G401.6 (cell line): ENCODE data around the gene TPM4.

Experiments used
- FAIRE-seq: peaks from 2 replicates; lab custom pipeline; 2012; peaks lifted over from hg19 to GRCh38; lab: Jason Lieb, UNC

The TPM4 gene

GRCh38 chr19:16041991-16042386 is 34.3 kb upstream of the TPM4 start:
- no peak for FAIRE-seq

- no peak for FAIRE-seq
These were observed 33.7 kb upstream of the TPM4 start for GRCh38 chr19:16042533-16043085.

DNA sequence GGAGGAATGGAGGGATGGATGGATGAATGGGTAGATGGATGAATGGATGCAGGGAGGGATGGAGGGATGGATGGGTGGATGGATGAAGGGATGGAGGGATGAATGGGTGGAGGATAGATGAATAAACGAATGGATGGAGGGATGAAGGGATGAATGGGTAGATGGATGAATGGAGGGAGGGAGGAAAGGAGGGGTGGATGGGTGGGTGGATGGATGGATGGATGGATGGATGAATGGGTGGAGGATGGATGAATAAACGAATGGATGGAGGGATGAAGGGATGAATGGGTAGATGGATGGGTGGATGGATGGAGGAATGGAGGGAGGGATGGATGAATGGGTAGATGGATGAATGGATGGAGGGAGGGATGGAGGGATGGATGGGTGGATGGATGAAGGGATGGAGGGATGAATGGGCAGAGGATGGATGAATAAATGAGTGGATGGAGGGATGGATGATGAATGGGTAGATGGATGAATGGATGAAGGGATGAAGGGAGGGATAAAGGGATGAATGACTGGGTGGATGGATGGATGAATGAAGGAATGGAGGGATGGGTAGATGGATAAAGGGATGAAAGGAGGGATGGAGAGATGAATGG is 33.0 kb upstream of the TPM4 start:
- no peak for FAIRE-seq

- no peak for FAIRE-seq
These were observed 31.5 kb upstream of the TPM4 start for GRCh38 chr19:16044746-16045145.

GRCh38 chr19:16045171-16045570 is 31.1 kb upstream of the TPM4 start:
- no peak for FAIRE-seq

- no peak for FAIRE-seq
These were observed 30.4 kb upstream of the TPM4 start for GRCh38 chr19:16045893-16046292.

- no peak for FAIRE-seq
These were observed 27.7 kb upstream of the TPM4 start for GRCh38 chr19:16048583-16048982.

- no peak for FAIRE-seq
These were observed 24.9 kb upstream of the TPM4 start for GRCh38 chr19:16051254-16052025.

DNA sequence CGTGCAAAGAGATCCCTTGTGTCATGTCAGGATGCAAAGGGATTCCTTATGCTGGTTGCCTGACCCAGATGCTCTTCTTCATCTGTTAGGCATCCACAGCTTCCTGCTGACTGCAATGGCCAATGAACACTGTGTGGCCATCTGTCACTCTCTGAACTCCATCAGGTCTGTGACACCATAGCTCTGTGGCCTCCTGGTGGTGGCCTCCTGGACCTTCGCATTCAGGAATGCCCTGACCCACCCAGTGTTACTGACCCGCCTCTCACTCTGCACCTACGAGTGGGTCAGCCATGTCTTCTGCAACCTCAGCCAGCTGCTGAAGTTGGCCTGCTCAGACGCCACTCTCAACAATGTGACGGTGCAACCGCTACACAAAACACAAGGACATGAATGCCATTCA is 23.9 kb upstream of the TPM4 start:
- FAIRE-seq = no peak

DNA sequence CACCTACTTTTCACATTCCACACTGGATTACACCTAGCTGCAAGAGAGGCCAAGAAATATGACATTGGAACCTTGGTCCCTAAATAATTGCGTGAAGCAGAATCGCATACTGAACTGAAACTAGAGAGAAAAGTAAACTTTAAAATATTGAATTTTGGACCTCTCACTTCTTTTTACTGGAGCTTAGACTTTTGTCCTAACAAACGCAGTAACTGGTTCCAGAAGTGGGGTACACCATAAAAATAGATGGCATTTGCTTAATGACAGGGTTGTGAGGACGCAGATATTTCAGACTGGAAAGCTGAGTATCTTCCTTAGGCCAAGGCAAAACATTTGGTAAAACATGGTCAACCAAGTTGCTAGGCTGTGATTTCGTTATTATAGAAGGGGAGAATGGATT is 19.2 kb upstream of the TPM4 start:
- no peak for FAIRE-seq

- FAIRE-seq = no peak
These were observed 16.0 kb upstream of the TPM4 start for GRCh38 chr19:16060294-16060693.

DNA sequence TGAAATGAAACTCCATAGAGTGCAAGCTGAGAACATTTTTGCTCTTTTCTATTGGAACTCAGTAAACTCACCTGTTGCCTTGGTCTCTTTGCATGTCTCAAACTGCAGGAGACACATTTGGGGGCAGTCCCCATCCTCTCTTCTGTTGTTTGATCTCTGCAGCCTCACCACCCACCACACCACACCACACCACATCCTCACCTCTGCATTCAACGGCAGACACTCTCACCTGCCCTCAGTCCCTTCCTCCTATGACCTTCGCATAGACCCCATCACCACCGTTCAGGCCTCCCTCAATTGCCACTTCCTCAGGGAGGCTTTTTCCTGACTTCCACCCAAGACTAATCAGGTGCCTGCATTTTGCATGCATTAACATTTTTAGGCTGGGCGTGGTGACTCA is 14.4 kb upstream of the TPM4 start:
- no peak for FAIRE-seq

GRCh38 chr19:16062789-16063188 is 13.5 kb upstream of the TPM4 start:
- peak; percentile 31 for FAIRE-seq

- no peak for FAIRE-seq
These were observed 11.9 kb upstream of the TPM4 start for GRCh38 chr19:16064209-16064889.

GRCh38 chr19:16066611-16067104 is 9.6 kb upstream of the TPM4 start:
- FAIRE-seq = no peak

- no peak for FAIRE-seq
These were observed 8.9 kb upstream of the TPM4 start for GRCh38 chr19:16067205-16067938.

DNA sequence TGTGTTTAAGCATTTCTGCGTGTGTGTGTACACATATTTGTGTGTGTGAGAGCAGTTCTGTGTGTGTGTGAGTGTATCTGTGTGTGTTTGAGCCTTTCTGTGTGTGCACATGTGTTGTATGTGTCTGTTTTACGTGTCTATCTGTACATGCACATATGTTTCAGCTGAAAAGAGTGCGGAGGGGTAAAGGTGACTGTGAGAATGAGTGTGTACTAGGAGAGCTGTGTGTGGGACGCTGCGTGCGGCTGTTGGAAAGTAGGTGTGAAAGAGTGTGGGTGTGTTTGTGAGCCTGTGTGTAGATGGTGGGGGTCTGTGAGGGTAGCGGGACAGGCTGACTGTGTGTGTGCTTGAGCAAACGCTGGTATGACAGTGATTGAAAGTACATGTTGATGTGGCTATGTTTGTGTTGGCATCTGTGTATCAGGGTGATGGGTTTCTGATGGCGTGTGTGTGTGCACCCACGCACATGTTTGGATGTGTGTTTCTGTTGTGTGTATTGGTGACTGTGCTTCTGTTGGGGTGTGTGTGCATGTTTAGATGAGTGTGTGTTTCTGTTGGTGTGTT is 7.5 kb upstream of the TPM4 start:
- FAIRE-seq = no peak

GRCh38 chr19:16069813-16070365 is 6.4 kb upstream of the TPM4 start:
- no peak for FAIRE-seq

- no peak for FAIRE-seq
These were observed 5.8 kb upstream of the TPM4 start for GRCh38 chr19:16070366-16070990.

GRCh38 chr19:16071072-16071691 is 5.1 kb upstream of the TPM4 start:
- FAIRE-seq = no peak

DNA sequence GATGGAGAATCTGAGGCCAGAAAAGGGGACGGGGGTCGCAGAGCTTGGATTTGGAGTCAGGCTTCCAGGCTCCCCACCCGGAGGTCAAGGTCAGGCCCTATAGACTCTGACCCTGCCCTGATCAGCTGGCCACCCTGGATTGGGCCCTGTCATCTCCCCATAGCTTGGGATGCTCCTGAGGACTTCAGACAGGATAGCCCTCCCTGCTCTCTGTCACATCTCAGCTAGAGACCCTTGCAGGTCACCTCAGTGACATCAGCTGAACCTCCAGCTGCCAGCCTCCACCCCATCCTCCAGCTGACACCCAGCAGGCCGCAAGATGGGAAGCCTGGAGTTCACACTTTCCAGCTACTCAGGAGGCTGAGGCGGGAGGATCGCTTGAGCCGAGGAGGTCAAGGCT is 2.8 kb upstream of the TPM4 start:
- no peak for FAIRE-seq
